CD14-positive monocyte (primary cell): ENCODE measurements around the gene TGFBR3. TPM values are rescaled to one million over a fixed set of nuclear protein-coding genes. Genes with fewer than 3 reads are reported as not detected.

Experiments used
- DNase-seq, 3 donors: peaks; one replicate each; pipeline ENCODE4 v3.0.0-alpha.2; 2011 to 2022
- H2AFZ ChIP-seq: 2 replicates; pipeline ENCODE4 v1.6.0; 2012; ENCODE audit warnings: mild to moderate bottlenecking, low read depth, low read length, inconsistent platforms; ENCODE audit not compliant: insufficient read depth, poor library complexity, severe bottlenecking
- H3K27ac ChIP-seq, 2 donors: 1 replicate in 1 of 2; 2 replicates in 1 of 2; pipeline ENCODE4 v1.5.1; 2012 to 2013; ENCODE audit warnings: low read length in 2 of 2, control low read depth in 1 of 2, inconsistent platforms in 1 of 2, low read depth in 1 of 2, mild to moderate bottlenecking in 1 of 2
- H3K27me3 ChIP-seq, 2 donors: one replicate each; pipeline versions ENCODE4 v1.6.0 to v1.6.1; 2011 to 2013; ENCODE audit warnings: low read length in 2 of 2; ENCODE audit not compliant: control insufficient read depth in 2 of 2, insufficient read depth in 2 of 2
- H3K36me3 ChIP-seq, 2 donors: replicated peaks in 1 of 2; 1 replicate in 1 of 2; 2 replicates in 1 of 2; pipeline versions ENCODE4 v1.5.1 to v1.6.1; 2012 to 2013; ENCODE audit warnings: low read length in 2 of 2, control low read depth in 1 of 2, inconsistent platforms in 1 of 2, mild to moderate bottlenecking in 1 of 2; ENCODE audit not compliant: insufficient read depth in 2 of 2, control insufficient read depth in 1 of 2
- H3K4me1 ChIP-seq, 2 donors: 1 replicate in 1 of 2; 2 replicates in 1 of 2; pipeline versions ENCODE4 v1.5.1 to v1.6.1; 2012 to 2013; ENCODE audit warnings: low read length in 2 of 2, control low read depth in 1 of 2, inconsistent platforms in 1 of 2, mild to moderate bottlenecking in 1 of 2, moderate library complexity in 1 of 2; ENCODE audit not compliant: insufficient read depth in 2 of 2, control insufficient read depth in 1 of 2
- H3K4me2 ChIP-seq: replicated peaks from 2 replicates; pipeline ENCODE3; 2012; ENCODE audit warnings: low read length, moderate library complexity, mild to moderate bottlenecking; ENCODE audit not compliant: poor library complexity, severe bottlenecking; ENCODE audit errors: extremely low read depth
- H3K4me3 ChIP-seq, 3 experiments: fragments of 200-600 bp in 1 of 3; sonication (generic) in 1 of 3; replicated peaks in 1 of 3; 1 replicate in 2 of 3; 2 replicates in 1 of 3; pipeline ENCODE4 v1.5.1; 2011 to 2013; ENCODE audit warnings: low read length in 3 of 3, mild to moderate bottlenecking in 3 of 3, control low read depth in 2 of 3, low read depth in 2 of 3, inconsistent platforms in 1 of 3, moderate library complexity in 1 of 3
- H3K79me2 ChIP-seq: 2 replicates; pipeline ENCODE4 v1.6.0; 2012; ENCODE audit warnings: mild to moderate bottlenecking, control low read depth, inconsistent platforms, low read length, moderate library complexity; ENCODE audit not compliant: insufficient read depth
- H3K9ac ChIP-seq: 2 replicates; pipeline ENCODE4 v1.6.0; 2017; ENCODE audit warnings: low read length, mild to moderate bottlenecking; ENCODE audit not compliant: insufficient read depth, poor library complexity, severe bottlenecking
- H3K9me3 ChIP-seq, 2 donors: replicated peaks in 1 of 2; 1 replicate in 1 of 2; 2 replicates in 1 of 2; pipeline versions ENCODE4 v1.5.1 to v1.6.1; 2012 to 2013; ENCODE audit warnings: low read length in 2 of 2, control low read depth in 1 of 2; ENCODE audit not compliant: control insufficient read depth in 1 of 2, insufficient read depth in 1 of 2
- H4K20me1 ChIP-seq: 2 replicates; pipeline ENCODE4 v1.6.0; 2012; ENCODE audit warnings: mild to moderate bottlenecking, low read length, control low read depth, moderate library complexity; ENCODE audit not compliant: insufficient read depth
- H3K27ac Mint-ChIP-seq, 7 donors: one replicate each; pipeline ENCODE4 v1.8.0; 2020; ENCODE audit warnings: mild to moderate bottlenecking in 7 of 7, mixed read lengths in 7 of 7, moderate library complexity in 6 of 7, inconsistent platforms in 2 of 7
- H3K27me3 Mint-ChIP-seq, 3 donors: one replicate each; pipeline ENCODE4 v1.8.0; 2021 to 2022; ENCODE audit warnings: low read depth in 3 of 3, mild to moderate bottlenecking in 3 of 3, mixed read lengths in 3 of 3, moderate library complexity in 3 of 3, inconsistent platforms in 1 of 3
- H3K36me3 Mint-ChIP-seq, 2 donors: one replicate each; pipeline ENCODE4 v1.8.0; 2020; ENCODE audit warnings: mixed read lengths in 2 of 2, inconsistent platforms in 1 of 2, mild to moderate bottlenecking in 1 of 2
- H3K4me1 Mint-ChIP-seq: one replicate; pipeline ENCODE4 v1.8.0; 2020; ENCODE audit warnings: mild to moderate bottlenecking, mixed read lengths
- H3K4me3 Mint-ChIP-seq, 2 donors: one replicate each; pipeline ENCODE4 v1.8.0; 2020; ENCODE audit warnings: mild to moderate bottlenecking in 2 of 2, mixed read lengths in 2 of 2, moderate library complexity in 1 of 2
- H3K9me3 Mint-ChIP-seq, 7 donors: one replicate each; pipeline ENCODE4 v1.8.0; 2020 to 2022; ENCODE audit warnings: mixed read lengths in 7 of 7, mild to moderate bottlenecking in 6 of 7, moderate library complexity in 6 of 7, inconsistent platforms in 2 of 7
- CTCF ChIP-seq: fragments of 200-600 bp; IDR thresholded peaks from one replicate; pipeline ENCODE4 v1.8.0; 2022; ENCODE audit warnings: antibody characterized with exemption, mild to moderate bottlenecking
- WGBS: methylation state at CpG from one replicate; pipeline ENCODE4 v1.1.5; 2013; ENCODE audit warnings: missing lambda C conversion rate; ENCODE audit not compliant: insufficient coverage; 5-methylcytosine and 5-hydroxymethylcytosine counted together
- intact Hi-C, 2 donors: fragments of 100-400 bp; cut with micrococcal nuclease; formaldehyde crosslinking; loops; one replicate each; pipeline versions ENCODE4 v1.15.0 to v1.15.1; 2023
- polyA plus RNA-seq, 3 donors: library from polyadenylated mRNA; depleted of rRNA in 1 of 3; unstranded in 2 of 3; stranded (reverse) in 1 of 3; fragments of 300-500 nt in 2 of 3; fragments of >200 nt in 1 of 3; fragmentation: Illumina TruSeq in 2 of 3; gene quantifications; 1 replicate in 2 of 3; 2 replicates in 1 of 3; pipeline ENCODE4 v1.2.3, GENCODE V29; 2012 to 2021

The TGFBR3 gene
- polyA plus RNA-seq, 3 donors = 0.09 to 0.28 (median 0.20) TPM

DNA sequence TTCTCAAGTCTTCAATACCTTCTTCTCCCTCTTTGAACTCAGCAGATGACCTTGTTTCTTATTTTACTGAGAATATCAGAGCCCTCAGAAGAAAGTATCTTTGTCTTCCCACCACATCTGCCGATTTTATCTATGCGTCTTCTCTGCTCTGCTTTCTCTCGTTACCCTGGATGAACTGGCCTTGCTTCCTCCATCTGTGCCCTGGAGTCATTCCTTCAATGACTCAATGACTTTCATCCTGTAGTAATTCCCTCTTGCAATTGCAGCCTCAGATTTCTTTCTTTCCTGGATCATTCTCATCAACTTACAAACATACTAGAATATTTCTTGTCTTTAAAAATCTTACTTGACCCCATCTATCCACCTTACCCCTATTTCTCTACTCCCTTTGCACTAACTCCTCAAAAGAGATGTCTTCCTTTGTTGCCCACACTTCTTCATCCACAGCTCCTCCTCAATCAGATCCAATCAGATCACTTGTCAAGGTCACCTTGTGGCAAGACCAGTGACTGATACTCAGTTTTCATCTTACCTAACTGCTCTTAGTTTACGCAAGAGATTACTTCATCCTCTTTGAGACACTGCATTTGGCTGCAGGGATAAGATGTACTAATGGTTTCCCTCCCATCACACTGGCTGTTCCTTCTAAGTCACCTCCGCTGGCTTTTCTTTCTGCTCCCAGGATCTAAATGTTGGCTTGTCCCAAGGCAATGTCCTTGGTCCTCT lies 8.2 kb upstream of the TGFBR3 start:
- H3K9ac ChIP-seq = no peak overlapping the region
- H2AFZ ChIP-seq = no peak overlapping the region
- no peak for TF ChIP-seq CTCF
- H3K36me3 ChIP-seq = no peaks in the 10 kb centered on the region
- H4K20me1 ChIP-seq = no peaks in the 10 kb centered on the region
- H3K27ac ChIP-seq = no peak overlapping the region
- no peaks in the 10 kb centered on the region for H3K9me3 ChIP-seq
- Mint-ChIP-seq H3K36me3 (no peaks in the 10 kb centered on the region), H3K27ac (no peak overlapping the region), H3K4me3 (no peak overlapping the region), H3K9me3 (peaks cover 0 to 1% (median 0%) of the 10 kb centered on the region in 7 donors), H3K4me1 (peaks cover 8% of the 10 kb centered on the region), H3K27me3 (peaks cover 13 to 22% (median 17%) of the 10 kb centered on the region in 3 donors)
- no peak for DNase-seq
- intact Hi-C loops = no loop called here
- WGBS = 95% methylated on average over 5 of the region's 5 CpGs
- H3K79me2 ChIP-seq = no peaks in the 10 kb centered on the region
- peaks cover 0 to 10% of the 10 kb centered on the region in 2 donors for H3K27me3 ChIP-seq
- no peak overlapping the region for H3K4me2 ChIP-seq
- no peaks in the 10 kb centered on the region for H3K4me1 ChIP-seq
- H3K4me3 ChIP-seq = no peak overlapping the region

- Mint-ChIP-seq H3K27ac (no peak overlapping the region), H3K4me3 (no peak overlapping the region), H3K4me1 (peaks cover 8% of the 10 kb centered on the region), H3K36me3 (peaks cover 0 to 2% of the 10 kb centered on the region in 2 donors), H3K9me3 (peaks cover 0 to 5% (median 4%) of the 10 kb centered on the region in 7 donors), H3K27me3 (peaks cover 32 to 41% (median 35%) of the 10 kb centered on the region in 3 donors)
- no peak overlapping the region for H2AFZ ChIP-seq
- H4K20me1 ChIP-seq = no peaks in the 10 kb centered on the region
- no peaks in the 10 kb centered on the region for H3K4me1 ChIP-seq
- H3K9ac ChIP-seq = no peak overlapping the region
- H3K27ac ChIP-seq = no peak overlapping the region
- no peak overlapping the region for H3K4me2 ChIP-seq
- peaks cover 12 to 29% of the 10 kb centered on the region in 2 donors for H3K27me3 ChIP-seq
- TF ChIP-seq CTCF = no peak
- intact Hi-C loops = no loop called here
- no peak overlapping the region for H3K4me3 ChIP-seq
- WGBS = 0% methylated on average over 1 of the region's 1 CpG
- DNase-seq = peak in 1 of 3 donors; percentile 5
- no peaks in the 10 kb centered on the region for H3K79me2 ChIP-seq
- H3K36me3 ChIP-seq = no peaks in the 10 kb centered on the region
- no peaks in the 10 kb centered on the region for H3K9me3 ChIP-seq
These were observed 6.0 kb upstream of the TGFBR3 start for GRCh38 chr1:91891969-91892368.
